A549 treated with AZD9567 at 1 μM for 4 hours (cell line): ENCODE measurements around the gene LPP. TPM values are rescaled to one million over a fixed set of nuclear protein-coding genes. Genes with fewer than 3 reads are reported as not detected.

Experiments used
- total RNA-seq: library from RNA; stranded (reverse); fragments of 200-300 nt; extraction: Qiagen RNA extraction; gene quantifications from 5 replicates; pipeline ENCODE4 v1.2.3, GENCODE V29; 2022; ENCODE audit not compliant: insufficient read depth

Gene LPP
- 6.7 to 11.6 TPM (median 9.0 TPM) in 5 replicates for total RNA-seq

GRCh38 chr3:188154014-188154808, at the start of gene LPP:
LPP (plus strand) TSS chr3:188154157; CDS start chr3:188406121, 251,964 bp downstream.

